OCI-M2 (cell line): Measurements from ENCODE around the gene DND1.
"Not testable (repeated sequence)": the region's sequence is repeated elsewhere in the genome, so short reads cannot be mapped to it uniquely, and the experiment has no call there.

ENCODE experiments used
- DNase-seq: peaks from one replicate; lab custom pipeline; 2025; ENCODE audit not compliant: unreplicated experiment; lab: John Stamatoyannopoulos, UW

Gene DND1

GRCh38 chr5:140631831-140632365 lies 41.5 kb downstream of the DND1 start:
- no peak for DNase-seq

GRCh38 chr5:140631036-140631417 lies 42.3 kb downstream of the DND1 start:
- no peak for DNase-seq

GRCh38 chr5:140630292-140631035 lies 42.9 kb downstream of the DND1 start:
- no peak for DNase-seq

- no peak for DNase-seq
These were observed 44.7 kb downstream of the DND1 start for GRCh38 chr5:140628711-140629110.

- no peak for DNase-seq
These were observed 45.4 kb downstream of the DND1 start for GRCh38 chr5:140627972-140628371.

GRCh38 chr5:140624886-140625285 lies 48.5 kb downstream of the DND1 start:
- DNase-seq: not testable (repeated sequence)

- not testable (repeated sequence) for DNase-seq
These were observed 50.3 kb downstream of the DND1 start for GRCh38 chr5:140623061-140623460.

- no peak for DNase-seq
These were observed 51.1 kb downstream of the DND1 start for GRCh38 chr5:140622301-140622700.
